GM23248 (cell line): Measurements from ENCODE around the gene ISM1. TPM values are rescaled to one million over a fixed set of nuclear protein-coding genes. Genes with fewer than 3 reads are reported as not detected.
A peak's percentile ranks its signal among the peaks of the same experiment; 100 is the strongest.

Source experiments
- DNase-seq: peaks from one replicate; pipeline ENCODE4 v3.0.0-alpha.2; 2015
- H2AFZ ChIP-seq: fragments of 200-600 bp; sonication (generic); 2 replicates; pipeline ENCODE4 v1.6.1; 2016; ENCODE audit warnings: antibody characterized with exemption
- H3F3A ChIP-seq: fragments of 200-600 bp; sonication (generic); 2 replicates; pipeline ENCODE4 v1.6.1; 2016; ENCODE audit warnings: mild to moderate bottlenecking, antibody characterized with exemption, mixed run types; ENCODE audit not compliant: insufficient read depth
- H3K27ac ChIP-seq: fragments of 200-600 bp; sonication (generic); 2 replicates; pipeline ENCODE4 v1.5.1; 2016; ENCODE audit warnings: mild to moderate bottlenecking
- H3K27me3 ChIP-seq: fragments of 200-600 bp; sonication (generic); replicated peaks from 2 replicates; pipeline ENCODE4 v1.6.1; 2016; ENCODE audit warnings: mild to moderate bottlenecking; ENCODE audit not compliant: insufficient read depth
- H3K36me3 ChIP-seq: fragments of 200-600 bp; sonication (generic); 2 replicates; pipeline ENCODE4 v1.6.1; 2016; ENCODE audit warnings: low read depth, mild to moderate bottlenecking
- H3K4me1 ChIP-seq: fragments of 200-600 bp; sonication (generic); 2 replicates; pipeline ENCODE4 v1.6.1; 2016; ENCODE audit warnings: mild to moderate bottlenecking; ENCODE audit not compliant: insufficient read depth
- H3K4me2 ChIP-seq: fragments of 200-600 bp; sonication (generic); one replicate; pipeline ENCODE4 v1.6.1; 2016; ENCODE audit warnings: mild to moderate bottlenecking; ENCODE audit not compliant: unreplicated experiment
- H3K4me3 ChIP-seq: fragments of 200-600 bp; sonication (generic); 2 replicates; pipeline ENCODE4 v1.5.1; 2016; ENCODE audit warnings: mild to moderate bottlenecking
- H3K79me2 ChIP-seq: fragments of 200-600 bp; sonication (generic); 2 replicates; pipeline ENCODE4 v1.6.1; 2016; ENCODE audit warnings: mild to moderate bottlenecking; ENCODE audit not compliant: insufficient read depth
- H3K9ac ChIP-seq: fragments of 200-600 bp; sonication (generic); 2 replicates; pipeline ENCODE4 v1.6.1; 2016; ENCODE audit warnings: mild to moderate bottlenecking
- H3K9me2 ChIP-seq: fragments of 200-600 bp; sonication (generic); 2 replicates; pipeline ENCODE4 v1.6.1; 2016; ENCODE audit warnings: mixed run types, mild to moderate bottlenecking, moderate library complexity; ENCODE audit not compliant: insufficient read depth
- H3K9me3 ChIP-seq: fragments of 200-600 bp; sonication (generic); one replicate; pipeline ENCODE4 v1.6.1; 2017; ENCODE audit warnings: low read depth
- H4K20me1 ChIP-seq: fragments of 200-600 bp; sonication (generic); 2 replicates; pipeline ENCODE4 v1.6.0; 2016; ENCODE audit not compliant: insufficient read depth
- EZH2 ChIP-seq: fragments of 200-600 bp; sonication (generic); IDR thresholded peaks from 2 replicates; pipeline ENCODE4 v1.6.1; 2018; ENCODE audit warnings: antibody characterized with exemption, mild to moderate bottlenecking; ENCODE audit not compliant: insufficient read depth, poor library complexity, severe bottlenecking
- EZH2phosphoT487 ChIP-seq: fragments of 200-600 bp; sonication (generic); IDR thresholded peaks from 2 replicates; pipeline ENCODE4 v1.6.1; 2018; ENCODE audit warnings: antibody characterized with exemption, moderate library complexity, mild to moderate bottlenecking, low read depth; ENCODE audit not compliant: insufficient read depth
- WGBS, 2 experiments: methylation state at CpG; one replicate each; pipeline ENCODE4 v1.1.6; 2015 to 2017; ENCODE audit warnings: low lambda C conversion rate in 2 of 2, low coverage in 1 of 2; ENCODE audit errors: missing lambda C conversion rate in 2 of 2; 5-methylcytosine and 5-hydroxymethylcytosine counted together
- in situ Hi-C: fragments of 300-500 bp; cut with MboI; formaldehyde crosslinking; loops from 2 replicates; pipeline ENCODE4 v1.15.0; 2020
- polyA plus RNA-seq: library from polyadenylated mRNA; unstranded; fragments of >200 nt; fragmentation: Nextera tagmentation; extraction: Ambion mirVana; gene quantifications from 2 replicates; pipeline ENCODE4 v1.2.1, GENCODE V29; 2016
- total RNA-seq: library from RNA; depleted of rRNA; stranded (reverse); fragments of >200 nt; shearing (Covaris generic); gene quantifications from 2 replicates; pipeline ENCODE4 v1.2.3, GENCODE V29; 2014

The ISM1 gene
- total and polyA plus RNA-seq, 2 experiments from 2014 or later = 0.06 TPM; not detected in 1

DNA sequence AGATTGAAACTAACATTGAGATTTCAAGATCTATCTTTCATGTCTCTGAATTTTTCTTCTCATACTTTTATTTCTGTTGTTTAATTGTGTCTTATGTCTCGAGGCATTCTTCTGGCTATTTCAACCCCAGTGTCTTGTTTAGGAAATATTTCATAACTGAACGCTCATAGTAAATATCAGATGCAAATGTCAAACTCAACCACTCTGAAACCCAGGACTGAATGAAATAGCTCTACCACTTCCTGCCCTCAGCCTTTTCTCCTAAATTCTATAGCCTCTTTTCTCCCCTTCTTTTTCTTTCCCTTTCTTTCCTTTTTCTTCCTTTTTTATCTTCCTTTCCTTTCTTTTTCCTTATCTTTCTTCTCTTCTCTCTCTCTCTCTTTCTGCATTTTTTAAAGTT lies 7.7 kb downstream of the ISM1 start:
- no peak for DNase-seq
- no peak overlapping the region for H3K4me3 ChIP-seq
- no peaks in the 10 kb centered on the region for H3K27me3 ChIP-seq
- H3K4me2 ChIP-seq = no peak overlapping the region
- 47 to 58% methylated on average over 2 of the region's 2 CpGs for WGBS, 2 experiments
- no peaks in the 10 kb centered on the region for H4K20me1 ChIP-seq
- no peak overlapping the region for H2AFZ ChIP-seq
- H3K9me3 ChIP-seq = no peaks in the 10 kb centered on the region
- peaks cover 10% of the 10 kb centered on the region for H3K4me1 ChIP-seq
- H3K9me2 ChIP-seq = no peaks in the 10 kb centered on the region
- no peak for TF ChIP-seq EZH2
- no peaks in the 10 kb centered on the region for H3K36me3 ChIP-seq
- H3F3A ChIP-seq = peaks cover 5% of the 10 kb centered on the region; the same call in 1 of the 2 replicates
- H3K79me2 ChIP-seq = no peaks in the 10 kb centered on the region
- in situ Hi-C loops = no loop called here
- no peak overlapping the region for H3K27ac ChIP-seq
- H3K9ac ChIP-seq = no peak overlapping the region

DNA sequence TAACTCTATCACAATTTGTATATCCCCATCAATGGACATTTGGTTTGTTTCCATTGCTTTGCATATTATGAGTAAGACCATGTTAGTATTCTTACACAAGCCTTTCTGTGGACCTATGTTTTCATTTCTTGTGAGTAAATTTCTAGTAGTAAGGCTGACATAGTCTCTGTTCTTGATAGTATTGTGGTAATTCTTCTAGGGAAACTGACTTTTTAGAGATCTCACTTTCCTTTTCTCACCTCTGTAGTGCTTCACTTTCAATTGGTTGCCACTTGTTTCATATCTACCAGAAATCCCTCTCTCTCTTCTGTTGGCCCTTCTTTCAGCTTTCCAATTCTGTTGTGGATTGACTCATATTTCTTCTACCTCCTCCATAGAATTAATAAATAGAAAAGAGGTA lies 8.5 kb downstream of the ISM1 start:
- no peaks in the 10 kb centered on the region for H3K9me3 ChIP-seq
- no peak overlapping the region for H3K4me2 ChIP-seq
- H3K4me3 ChIP-seq = no peak overlapping the region
- no peaks in the 10 kb centered on the region for H3K9me2 ChIP-seq
- H3K9ac ChIP-seq = no peak overlapping the region
- peaks cover 10% of the 10 kb centered on the region for H3K4me1 ChIP-seq
- H3K79me2 ChIP-seq = no peaks in the 10 kb centered on the region
- in situ Hi-C loops = no loop called here
- no peaks in the 10 kb centered on the region for H3K36me3 ChIP-seq
- no peaks in the 10 kb centered on the region for H4K20me1 ChIP-seq
- no peak overlapping the region for H3K27ac ChIP-seq
- H3F3A ChIP-seq = peaks cover 5% of the 10 kb centered on the region; the same call in 1 of the 2 replicates
- TF ChIP-seq EZH2 (no peak), EZH2phosphoT487 (no peak)
- H3K27me3 ChIP-seq = no peaks in the 10 kb centered on the region
- no peak for DNase-seq
- H2AFZ ChIP-seq = no peak overlapping the region

DNA sequence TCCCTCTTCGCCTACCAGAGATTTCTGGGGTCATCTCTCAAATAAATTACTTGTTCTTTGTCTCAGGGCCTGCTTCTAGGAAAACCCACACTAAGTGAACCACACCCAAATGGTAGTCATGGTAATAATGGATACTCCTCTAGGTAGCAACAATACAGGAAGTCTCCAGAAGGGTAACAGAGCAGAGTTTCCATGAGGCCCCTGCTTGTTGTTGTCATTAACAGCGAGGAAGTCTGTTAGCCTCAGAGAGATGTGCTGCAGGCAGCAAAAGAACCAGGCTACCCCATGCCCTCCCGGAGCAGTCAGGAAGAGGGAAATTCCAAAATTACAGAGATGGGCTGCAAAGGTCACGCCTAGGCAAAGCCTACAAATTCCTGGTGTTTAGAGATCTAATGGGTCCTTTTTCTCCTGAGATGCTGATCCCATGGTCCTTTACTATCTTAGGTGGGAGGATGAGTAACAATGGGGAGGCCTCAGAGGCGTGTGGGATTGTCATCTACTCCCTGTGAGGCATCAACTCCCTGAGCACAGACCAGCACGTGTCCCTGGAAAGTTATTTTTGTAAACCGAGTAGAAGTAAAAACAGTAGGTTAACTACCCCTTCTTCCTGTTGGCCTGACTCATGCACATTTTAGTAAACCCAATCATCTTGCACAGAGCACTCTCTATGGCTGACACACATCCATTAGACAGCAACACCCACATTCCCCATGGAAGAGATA lies 10.1 kb downstream of the ISM1 start:
- Histone ChIP-seq H3K9me3 (no peaks in the 10 kb centered on the region), H3K27ac (peak overlapping the region; percentile 36), H3K4me3 (no peak overlapping the region), H3F3A (peaks cover 5% of the 10 kb centered on the region; the same call in 1 of the 2 replicates), H3K9me2 (no peaks in the 10 kb centered on the region), H3K4me1 (peaks cover 10% of the 10 kb centered on the region), H2AFZ (peak overlapping the region; percentile 25; the same call in 1 of the 2 replicates), H3K79me2 (no peaks in the 10 kb centered on the region), H3K27me3 (no peaks in the 10 kb centered on the region), H3K9ac (no peak overlapping the region), H3K4me2 (no peak overlapping the region), H3K36me3 (no peaks in the 10 kb centered on the region), H4K20me1 (no peaks in the 10 kb centered on the region)
- peak; percentile 88 for DNase-seq
- WGBS, 2 experiments = 33 to 40% methylated on average over 7 of the region's 7 CpGs
- no peak for TF ChIP-seq EZH2phosphoT487
- TF ChIP-seq EZH2 = no peak
- in situ Hi-C loops = no loop called here

DNA sequence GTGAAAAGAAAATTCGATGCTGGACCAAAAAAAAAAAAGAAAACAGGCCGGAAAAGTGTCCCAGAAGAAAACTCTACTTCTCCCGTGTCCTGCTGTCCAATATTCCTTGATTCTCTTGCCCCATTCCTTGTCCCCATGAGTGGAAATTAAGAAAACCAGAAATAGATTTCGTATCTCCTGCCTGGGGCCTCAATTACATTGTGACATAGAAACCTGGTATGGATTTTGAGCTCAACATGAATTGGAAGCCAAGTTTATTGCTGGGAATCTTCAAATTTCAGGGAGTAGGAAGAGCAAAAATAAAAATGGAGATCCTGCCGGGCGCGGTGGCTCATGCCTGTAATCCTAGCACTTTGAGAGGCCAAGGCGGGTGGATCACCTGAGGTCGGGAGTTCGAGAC lies 11.9 kb downstream of the ISM1 start:
- Histone ChIP-seq H4K20me1 (no peaks in the 10 kb centered on the region), H3K27me3 (no peaks in the 10 kb centered on the region), H3K9me2 (no peaks in the 10 kb centered on the region), H3K79me2 (no peaks in the 10 kb centered on the region), H3K9ac (no peak overlapping the region), H3K4me1 (peaks cover 15% of the 10 kb centered on the region), H3K27ac (no peak overlapping the region), H2AFZ (no peak overlapping the region), H3K36me3 (no peaks in the 10 kb centered on the region), H3F3A (peaks cover 5% of the 10 kb centered on the region; the same call in 1 of the 2 replicates), H3K4me3 (no peak overlapping the region), H3K4me2 (no peak overlapping the region), H3K9me3 (no peaks in the 10 kb centered on the region)
- no peak for DNase-seq
- WGBS, 2 experiments = 81 to 89% methylated on average over 10 of the region's 10 CpGs
- in situ Hi-C loops = no loop called here
- TF ChIP-seq EZH2 = no peak
- TF ChIP-seq EZH2phosphoT487 = no peak
